Activated T-helper 1 cell treated with anti-CD3 and anti-CD28 coated beads, Interleukin-2, amount 50 U/mL, for 16 hours (primary cell): Measurements from ENCODE around the gene GRAMD2A.
"Not testable (repeated sequence)": the region's sequence is repeated elsewhere in the genome, so short reads cannot be mapped to it uniquely, and the experiment has no call there.

ENCODE experiments used
- DNase-seq, 2 donors: peaks; one replicate each; pipeline ENCODE4 v3.0.0-alpha.2; 2020; ENCODE audit warnings: low read depth in 1 of 2, low spot score in 1 of 2

The GRAMD2A gene

GRCh38 chr15:72189250-72189902 lies 8.2 kb downstream of the GRAMD2A start:
- no peak for DNase-seq

GRCh38 chr15:72184165-72184811 lies 13.3 kb downstream of the GRAMD2A start:
- no peak for DNase-seq

- no peak for DNase-seq
These were observed 13.8 kb downstream of the GRAMD2A start for GRCh38 chr15:72183781-72184164.

- DNase-seq = no peak
These were observed 14.9 kb downstream of the GRAMD2A start for GRCh38 chr15:72182673-72183072.

DNA sequence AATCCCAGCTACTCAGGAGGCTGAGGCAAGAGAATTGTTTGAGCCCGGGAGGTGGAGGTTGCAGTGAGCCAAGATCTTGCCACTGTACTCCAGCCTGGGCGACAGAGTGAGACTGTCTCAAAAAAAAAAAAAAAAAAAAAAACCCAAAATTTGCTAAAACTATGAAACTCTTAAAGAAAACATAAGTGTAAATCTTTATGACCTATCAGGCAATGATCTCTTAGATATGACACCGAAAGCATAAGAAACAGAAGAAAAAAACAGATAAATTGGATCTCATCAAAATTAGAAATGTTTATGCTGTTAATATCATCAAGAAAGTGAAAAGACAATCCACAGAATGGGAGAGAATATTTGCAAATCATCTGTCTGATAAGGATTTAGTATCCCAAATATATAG lies 15.3 kb downstream of the GRAMD2A start:
- no peak for DNase-seq

GRCh38 chr15:72180761-72181324 lies 16.7 kb downstream of the GRAMD2A start:
- no peak for DNase-seq

GRCh38 chr15:72179950-72180581 lies 17.5 kb downstream of the GRAMD2A start:
- no peak for DNase-seq

DNA sequence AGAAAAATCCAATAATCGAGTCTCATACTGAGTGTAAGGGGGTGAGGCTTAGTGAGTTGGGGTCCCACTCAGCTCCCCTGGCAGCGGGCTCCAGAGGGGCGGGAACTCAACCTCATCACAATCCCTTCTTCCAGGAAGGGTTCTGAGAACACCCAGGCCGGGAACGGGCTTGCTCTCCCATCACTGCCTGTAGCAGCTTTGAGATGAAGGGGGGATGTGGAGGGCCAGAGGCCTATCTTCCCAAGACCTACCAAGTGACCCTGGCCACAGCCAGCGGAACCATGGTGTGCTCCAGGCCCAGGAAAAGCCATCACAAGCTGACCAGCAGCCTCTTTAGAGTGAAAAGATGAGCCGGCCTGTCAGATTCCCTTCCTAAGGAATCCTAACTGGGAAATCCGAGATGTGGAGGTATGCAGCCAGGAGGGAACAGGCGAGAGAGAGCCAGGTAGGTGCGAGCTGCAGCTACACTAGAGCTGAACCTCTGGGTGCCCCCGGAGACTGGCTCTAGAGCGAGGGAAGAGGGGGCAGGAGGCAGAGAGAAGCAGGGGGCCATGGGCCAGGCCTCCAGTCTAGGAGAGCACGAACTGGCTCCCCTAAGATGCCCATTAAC lies 18.5 kb downstream of the GRAMD2A start:
- no peak for DNase-seq

DNA sequence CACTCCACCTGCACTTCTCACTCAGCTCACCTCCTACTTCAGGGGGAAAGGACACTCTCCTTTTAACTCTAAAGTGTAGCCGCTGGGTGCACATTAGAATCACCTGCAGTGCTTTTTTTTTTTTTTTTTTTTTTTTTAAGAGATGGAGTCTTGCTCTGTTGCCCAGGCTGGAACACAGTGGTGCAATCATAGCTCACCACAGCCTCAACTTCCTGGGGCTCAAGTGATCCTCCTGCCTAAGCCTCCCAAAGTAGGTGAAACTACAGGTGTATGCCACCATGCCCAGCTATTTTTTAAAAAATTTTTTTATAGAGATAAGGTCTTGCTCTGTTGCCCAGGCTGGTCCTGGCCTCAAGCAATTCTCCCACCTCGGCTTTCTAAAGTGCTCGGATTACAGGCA lies 20.8 kb downstream of the GRAMD2A start:
- no peak for DNase-seq

DNA sequence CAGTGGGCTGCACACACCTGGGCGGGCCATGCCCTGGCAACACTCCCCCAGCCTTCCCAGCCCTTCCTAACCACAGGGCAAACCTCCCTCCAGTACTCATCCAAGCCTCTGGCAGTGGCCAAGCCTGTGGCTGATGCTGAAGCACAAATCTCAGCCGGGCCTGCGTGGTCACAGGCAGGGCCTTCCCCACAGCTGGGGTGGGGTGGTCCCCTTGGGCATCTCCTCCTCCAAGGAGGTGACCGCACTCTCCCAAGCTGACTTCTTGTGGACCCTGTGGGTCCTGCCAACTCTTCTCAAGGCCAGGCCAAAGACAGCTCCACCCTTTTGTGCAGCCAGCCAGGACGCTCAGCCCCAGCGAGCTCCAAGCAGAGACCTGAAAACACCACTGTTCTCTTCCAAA lies 21.4 kb downstream of the GRAMD2A start:
- DNase-seq = no peak

DNA sequence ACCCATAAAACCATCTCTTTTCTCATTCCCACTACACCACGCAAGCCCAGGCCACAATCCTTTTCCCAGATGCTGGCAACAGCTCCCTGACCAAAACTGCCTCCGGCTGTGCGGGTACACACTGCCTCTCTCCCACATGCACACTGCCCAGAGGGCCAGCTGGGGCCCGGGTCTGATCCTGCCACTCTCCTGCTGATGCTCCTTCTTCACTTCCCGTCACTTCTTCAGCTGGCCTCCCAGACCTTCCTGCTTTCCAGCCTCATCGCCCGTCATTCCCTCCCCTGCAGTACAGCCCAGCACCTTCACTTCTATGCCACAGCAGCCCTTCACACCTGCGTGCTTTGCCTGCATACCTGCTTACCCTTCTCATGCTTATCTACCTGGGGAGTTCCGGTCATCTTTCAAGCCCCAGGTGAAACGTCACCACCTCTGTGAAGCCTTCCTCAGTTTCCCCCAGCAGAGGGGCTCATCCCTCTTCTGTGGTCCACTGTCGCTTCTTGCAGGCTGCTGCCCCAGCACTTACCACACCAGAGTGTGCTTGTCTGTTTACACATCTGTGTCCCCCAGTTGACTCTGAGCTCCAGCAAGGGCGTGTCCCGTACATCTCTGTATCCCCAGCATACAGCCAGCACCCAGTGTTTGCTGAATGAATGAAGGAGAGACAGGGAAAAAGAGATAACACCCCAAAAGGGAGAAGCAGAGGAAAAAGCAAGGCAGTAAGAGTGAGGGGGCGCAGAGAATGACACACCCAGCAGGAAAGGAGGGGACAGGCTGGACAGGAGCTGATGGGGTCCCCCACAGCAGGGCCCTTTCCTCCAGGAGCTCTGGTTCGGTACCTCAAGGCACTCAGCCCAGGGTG lies 22.2 kb downstream of the GRAMD2A start:
- no peak for DNase-seq

GRCh38 chr15:72174551-72175165 lies 22.9 kb downstream of the GRAMD2A start:
- no peak for DNase-seq

GRCh38 chr15:72173864-72174550 lies 23.6 kb downstream of the GRAMD2A start:
- DNase-seq = no peak

GRCh38 chr15:72173401-72173800 lies 24.2 kb downstream of the GRAMD2A start:
- DNase-seq = no peak

GRCh38 chr15:72172796-72173195 lies 24.8 kb downstream of the GRAMD2A start:
- DNase-seq = no peak

DNA sequence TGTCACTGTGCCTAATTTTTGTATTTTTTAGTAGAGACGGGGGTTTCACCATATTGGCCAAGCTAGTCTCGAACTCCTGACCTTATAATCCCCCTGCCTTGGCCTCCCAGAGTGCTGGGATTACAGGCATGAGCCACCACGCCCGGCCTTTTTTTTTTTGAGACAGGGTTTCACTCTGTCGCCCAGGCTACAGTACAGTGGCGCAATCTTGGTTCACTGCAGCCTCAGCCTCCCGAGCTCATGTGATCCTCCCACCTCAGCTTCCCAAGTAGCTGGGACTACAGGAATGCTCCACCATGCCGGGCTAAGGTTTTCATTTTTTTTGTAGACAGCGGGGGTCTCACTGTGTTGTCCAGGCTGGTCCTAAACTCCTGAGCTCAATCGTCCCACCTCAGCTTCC lies 25.6 kb downstream of the GRAMD2A start:
- DNase-seq = not testable (repeated sequence)

- no peak for DNase-seq
These were observed 26.9 kb downstream of the GRAMD2A start for GRCh38 chr15:72170691-72171090.

- no peak for DNase-seq
These were observed 27.5 kb downstream of the GRAMD2A start for GRCh38 chr15:72169921-72170611.

- no peak for DNase-seq
These were observed 28.2 kb downstream of the GRAMD2A start for GRCh38 chr15:72169236-72169920.
